ENCODE data around the gene FAM25A.

GRCh38 chr10:87054373-87055295, 34.5 kb downstream of the FAM25A start:
- no peak for TF ChIP-seq CTCF (IDR thresholded peaks at IDR 0.05)
- TF ChIP-seq POLR2A (IDR thresholded peaks at IDR 0.05): no peak
